ENCODE results near the gene NRP1. TPM values are rescaled to one million over a fixed set of nuclear protein-coding genes. Genes with fewer than 3 reads are reported as not detected.

NRP1 gene
- total RNA-seq, 4 donors from 2014 or later = 17.7 to 47.0 (median 21.0) TPM

- Histone ChIP-seq H3K9me3 (no peaks in the 10 kb centered on the region), H3K4me3 (no peak overlapping the region), H3K27me3 (no peaks in the 10 kb centered on the region), H3K36me3 (no peaks in the 10 kb centered on the region), H3K27ac (no peak overlapping the region), H3K4me1 (no peaks in the 10 kb centered on the region)
- DNase-seq = no peak
- TF ChIP-seq CTCF (IDR thresholded peaks at IDR 0.05) (no peak), POLR2A (IDR thresholded peaks at IDR 0.05) (no peak)
Measured at GRCh38 chr10:33153251-33153967, 181.1 kb downstream of the NRP1 start.

GRCh38 chr10:33152750-33153149 lies 181.7 kb downstream of the NRP1 start:
- Histone ChIP-seq H3K36me3 (no peaks in the 10 kb centered on the region), H3K4me3 (no peak overlapping the region), H3K27me3 (no peaks in the 10 kb centered on the region), H3K4me1 (no peaks in the 10 kb centered on the region), H3K27ac (no peak overlapping the region), H3K9me3 (no peaks in the 10 kb centered on the region)
- no peak for DNase-seq
- TF ChIP-seq CTCF (IDR thresholded peaks at IDR 0.05) (no peak), POLR2A (IDR thresholded peaks at IDR 0.05) (no peak)

- no peaks in the 10 kb centered on the region for H3K4me1 ChIP-seq
- no peaks in the 10 kb centered on the region for H3K27me3 ChIP-seq
- TF ChIP-seq POLR2A (IDR thresholded peaks at IDR 0.05) (no peak), CTCF (IDR thresholded peaks at IDR 0.05) (no peak)
- DNase-seq = no peak
- H3K36me3 ChIP-seq = no peaks in the 10 kb centered on the region
- H3K4me3 ChIP-seq = no peak overlapping the region
- H3K9me3 ChIP-seq = no peaks in the 10 kb centered on the region
- no peak overlapping the region for H3K27ac ChIP-seq
Measured at GRCh38 chr10:33152146-33152545, 182.3 kb downstream of the NRP1 start.

GRCh38 chr10:33151344-33151864 lies 183.1 kb downstream of the NRP1 start:
- H3K36me3 ChIP-seq = no peaks in the 10 kb centered on the region
- no peaks in the 10 kb centered on the region for H3K4me1 ChIP-seq
- no peaks in the 10 kb centered on the region for H3K27me3 ChIP-seq
- no peak overlapping the region for H3K4me3 ChIP-seq
- TF ChIP-seq POLR2A (IDR thresholded peaks at IDR 0.05) (no peak), CTCF (IDR thresholded peaks at IDR 0.05) (no peak)
- no peaks in the 10 kb centered on the region for H3K9me3 ChIP-seq
- H3K27ac ChIP-seq = no peak overlapping the region
- no peak for DNase-seq

- Histone ChIP-seq H3K4me3 (no peak overlapping the region), H3K36me3 (no peaks in the 10 kb centered on the region), H3K4me1 (no peaks in the 10 kb centered on the region), H3K9me3 (no peaks in the 10 kb centered on the region), H3K27ac (no peak overlapping the region), H3K27me3 (no peaks in the 10 kb centered on the region)
- no peak for DNase-seq
- TF ChIP-seq POLR2A (IDR thresholded peaks at IDR 0.05) (no peak), CTCF (IDR thresholded peaks at IDR 0.05) (no peak)
Measured at GRCh38 chr10:33150889-33151288, 183.6 kb downstream of the NRP1 start.

All from Peyer's patch (tissue), 4 donors.